HL-60 (cell line): Measurements from ENCODE around the gene CREB3L1.

ENCODE experiments used
- DNase-seq, 2 experiments: peaks; one replicate each; pipeline ENCODE4 v3.0.0-alpha.2; 2010 to 2020; ENCODE audit warnings: low read depth in 1 of 2, low spot score in 1 of 2
- H3K27ac ChIP-seq: fragments of 250-450 bp; sonication (Bioruptor Pico); replicated peaks from 2 replicates; pipeline ENCODE4 v1.5.1; 2020; ENCODE audit warnings: mild to moderate bottlenecking, moderate library complexity
- H3K27me3 ChIP-seq: fragments of 250-450 bp; sonication (Bioruptor Pico); 2 replicates; pipeline ENCODE4 v1.5.1; 2021; ENCODE audit warnings: mild to moderate bottlenecking, moderate library complexity; ENCODE audit not compliant: insufficient read depth, poor library complexity, severe bottlenecking
- H3K4me3 ChIP-seq: replicated peaks from 2 replicates; pipeline ENCODE4 v1.5.1; 2011; ENCODE audit warnings: mild to moderate bottlenecking, control low read depth, low read length; ENCODE audit not compliant: insufficient read depth
- CTCF ChIP-seq: IDR thresholded peaks from one replicate; pipeline ENCODE4 v1.5.1; 2011; ENCODE audit warnings: low read length, control low read depth, inconsistent platforms; ENCODE audit not compliant: insufficient read depth
- GABPA ChIP-seq: IDR thresholded peaks from 2 replicates; pipeline ENCODE4 v1.6.1; 2012; ENCODE audit warnings: low read depth
- POLR2AphosphoS5 ChIP-seq: IDR thresholded peaks from 2 replicates; pipeline ENCODE4 v1.6.1; 2012; ENCODE audit warnings: low read depth
- REST ChIP-seq: IDR thresholded peaks from 2 replicates; pipeline ENCODE4 v1.6.1; 2012; ENCODE audit warnings: low read depth; ENCODE audit not compliant: insufficient replicate concordance
- SPI1 ChIP-seq: IDR thresholded peaks from 2 replicates; pipeline ENCODE4 v1.6.1; 2012; ENCODE audit warnings: low read depth, mild to moderate bottlenecking, borderline replicate concordance

Gene CREB3L1

GRCh38 chr11:46240371-46240770, 37.1 kb upstream of the CREB3L1 start:
- no peak for DNase-seq
- H3K27me3 ChIP-seq, result no peaks in the 10 kb centered on the region
- no peak for TF ChIP-seq SPI1
- no peak for TF ChIP-seq CTCF
- TF ChIP-seq POLR2AphosphoS5, result no peak
- TF ChIP-seq GABPA, result no peak
- TF ChIP-seq REST, result no peak
- no peak overlapping the region for H3K27ac ChIP-seq
- H3K4me3 ChIP-seq, result no peak overlapping the region

GRCh38 chr11:46240861-46241260, 36.6 kb upstream of the CREB3L1 start:
- TF ChIP-seq POLR2AphosphoS5 (no peak), GABPA (no peak), CTCF (no peak)
- Histone ChIP-seq H3K27ac (no peak overlapping the region), H3K4me3 (no peak overlapping the region), H3K27me3 (no peaks in the 10 kb centered on the region)
- no peak for DNase-seq

DNA sequence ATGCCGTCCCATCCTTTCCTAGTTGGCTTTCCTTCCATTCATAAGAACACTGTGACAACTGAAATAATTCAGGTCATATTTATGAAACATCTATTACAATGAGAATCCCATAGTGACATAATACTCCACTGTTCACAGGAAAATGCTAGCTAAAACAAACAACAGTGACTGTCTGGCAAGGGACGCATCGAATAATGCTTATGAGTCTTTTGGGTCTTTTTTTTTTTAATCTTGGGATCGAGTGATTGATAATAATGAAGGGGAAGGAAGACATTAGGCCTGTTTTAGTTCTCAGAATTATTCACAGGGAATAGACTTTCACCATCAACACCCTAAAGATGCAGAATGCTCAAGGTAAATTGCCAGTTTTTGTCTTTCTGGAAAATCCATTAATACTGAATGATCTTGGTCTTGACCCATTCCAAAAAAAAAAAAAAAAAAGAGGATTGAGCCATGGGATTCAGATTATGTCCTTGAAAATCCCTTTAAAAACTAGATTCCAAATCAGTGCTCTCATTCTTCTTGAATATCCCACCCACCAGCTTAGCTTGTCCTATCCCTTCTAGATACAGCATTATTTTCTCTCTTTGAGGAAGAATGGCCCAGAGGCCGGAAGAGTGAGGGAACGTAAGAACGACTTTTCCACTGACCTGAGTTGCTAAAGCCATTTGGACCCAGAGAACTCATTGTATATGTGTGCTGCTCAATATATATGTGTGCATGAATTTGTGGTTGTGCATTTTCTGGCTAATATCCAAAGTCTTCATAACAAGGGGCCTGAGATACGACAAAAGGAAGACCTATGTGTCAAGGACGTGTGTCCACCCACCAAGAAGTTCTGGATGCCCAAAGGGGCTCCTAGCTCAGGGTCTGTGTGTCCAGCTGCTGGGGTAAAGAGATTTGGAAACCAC, 35.2 kb upstream of the CREB3L1 start:
- peak overlapping the region; percentile 45; the same call in 1 of the 2 replicates for H3K4me3 ChIP-seq
- no peaks in the 10 kb centered on the region for H3K27me3 ChIP-seq
- TF ChIP-seq CTCF, result no peak
- no peak for TF ChIP-seq GABPA
- no peak for TF ChIP-seq REST
- TF ChIP-seq POLR2AphosphoS5, result no peak
- no peak for TF ChIP-seq SPI1
- no peak for DNase-seq
- H3K27ac ChIP-seq, result peak overlapping the region; percentile 75
